ENCODE data around the gene WNT4.

DNA sequence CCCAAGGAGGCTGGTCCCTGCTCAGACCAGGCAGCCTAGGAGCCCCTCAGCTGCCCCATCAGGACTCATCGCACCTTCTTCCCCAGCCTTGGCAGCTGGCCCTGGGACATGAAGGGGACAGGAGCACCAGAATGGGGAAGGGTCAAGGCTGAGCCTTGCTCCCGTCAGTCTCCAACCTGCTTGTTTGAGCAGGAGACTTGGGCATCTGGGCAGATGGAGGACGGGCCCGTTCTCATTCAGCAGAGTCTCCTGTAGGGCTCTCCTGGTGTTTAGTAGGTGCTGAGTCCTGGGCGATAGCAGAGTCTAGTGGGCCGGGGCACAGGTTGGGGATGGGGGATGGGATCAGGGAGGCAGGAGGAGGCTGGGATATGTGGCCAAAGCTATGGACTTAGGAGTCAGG, 47.4 kb upstream of the WNT4 start:
- no peak for TF ChIP-seq CHD2 (IDR thresholded peaks at IDR 0.05; ENCODE audit: low read length)
- TF ChIP-seq, protein P1, sequence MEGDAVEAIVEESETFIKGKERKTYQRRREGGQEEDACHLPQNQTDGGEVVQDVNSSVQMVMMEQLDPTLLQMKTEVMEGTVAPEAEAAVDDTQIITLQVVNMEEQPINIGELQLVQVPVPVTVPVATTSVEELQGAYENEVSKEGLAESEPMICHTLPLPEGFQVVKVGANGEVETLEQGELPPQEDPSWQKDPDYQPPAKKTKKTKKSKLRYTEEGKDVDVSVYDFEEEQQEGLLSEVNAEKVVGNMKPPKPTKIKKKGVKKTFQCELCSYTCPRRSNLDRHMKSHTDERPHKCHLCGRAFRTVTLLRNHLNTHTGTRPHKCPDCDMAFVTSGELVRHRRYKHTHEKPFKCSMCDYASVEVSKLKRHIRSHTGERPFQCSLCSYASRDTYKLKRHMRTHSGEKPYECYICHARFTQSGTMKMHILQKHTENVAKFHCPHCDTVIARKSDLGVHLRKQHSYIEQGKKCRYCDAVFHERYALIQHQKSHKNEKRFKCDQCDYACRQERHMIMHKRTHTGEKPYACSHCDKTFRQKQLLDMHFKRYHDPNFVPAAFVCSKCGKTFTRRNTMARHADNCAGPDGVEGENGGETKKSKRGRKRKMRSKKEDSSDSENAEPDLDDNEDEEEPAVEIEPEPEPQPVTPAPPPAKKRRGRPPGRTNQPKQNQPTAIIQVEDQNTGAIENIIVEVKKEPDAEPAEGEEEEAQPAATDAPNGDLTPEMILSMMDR (IDR thresholded peaks at IDR 0.05; ENCODE audit: control extremely low read depth in 1 of 3, insufficient read depth in 1 of 3, low read depth in 1 of 3, low read length in 3 of 3): no peak
- no peak for TF ChIP-seq ZNF274 (IDR thresholded peaks at IDR 0.05; ENCODE audit: borderline replicate concordance, extremely low read depth, low read length)
- TF ChIP-seq SP2 (IDR thresholded peaks at IDR 0.05; ENCODE audit: low read length): no peak
- TF ChIP-seq, protein P2, sequence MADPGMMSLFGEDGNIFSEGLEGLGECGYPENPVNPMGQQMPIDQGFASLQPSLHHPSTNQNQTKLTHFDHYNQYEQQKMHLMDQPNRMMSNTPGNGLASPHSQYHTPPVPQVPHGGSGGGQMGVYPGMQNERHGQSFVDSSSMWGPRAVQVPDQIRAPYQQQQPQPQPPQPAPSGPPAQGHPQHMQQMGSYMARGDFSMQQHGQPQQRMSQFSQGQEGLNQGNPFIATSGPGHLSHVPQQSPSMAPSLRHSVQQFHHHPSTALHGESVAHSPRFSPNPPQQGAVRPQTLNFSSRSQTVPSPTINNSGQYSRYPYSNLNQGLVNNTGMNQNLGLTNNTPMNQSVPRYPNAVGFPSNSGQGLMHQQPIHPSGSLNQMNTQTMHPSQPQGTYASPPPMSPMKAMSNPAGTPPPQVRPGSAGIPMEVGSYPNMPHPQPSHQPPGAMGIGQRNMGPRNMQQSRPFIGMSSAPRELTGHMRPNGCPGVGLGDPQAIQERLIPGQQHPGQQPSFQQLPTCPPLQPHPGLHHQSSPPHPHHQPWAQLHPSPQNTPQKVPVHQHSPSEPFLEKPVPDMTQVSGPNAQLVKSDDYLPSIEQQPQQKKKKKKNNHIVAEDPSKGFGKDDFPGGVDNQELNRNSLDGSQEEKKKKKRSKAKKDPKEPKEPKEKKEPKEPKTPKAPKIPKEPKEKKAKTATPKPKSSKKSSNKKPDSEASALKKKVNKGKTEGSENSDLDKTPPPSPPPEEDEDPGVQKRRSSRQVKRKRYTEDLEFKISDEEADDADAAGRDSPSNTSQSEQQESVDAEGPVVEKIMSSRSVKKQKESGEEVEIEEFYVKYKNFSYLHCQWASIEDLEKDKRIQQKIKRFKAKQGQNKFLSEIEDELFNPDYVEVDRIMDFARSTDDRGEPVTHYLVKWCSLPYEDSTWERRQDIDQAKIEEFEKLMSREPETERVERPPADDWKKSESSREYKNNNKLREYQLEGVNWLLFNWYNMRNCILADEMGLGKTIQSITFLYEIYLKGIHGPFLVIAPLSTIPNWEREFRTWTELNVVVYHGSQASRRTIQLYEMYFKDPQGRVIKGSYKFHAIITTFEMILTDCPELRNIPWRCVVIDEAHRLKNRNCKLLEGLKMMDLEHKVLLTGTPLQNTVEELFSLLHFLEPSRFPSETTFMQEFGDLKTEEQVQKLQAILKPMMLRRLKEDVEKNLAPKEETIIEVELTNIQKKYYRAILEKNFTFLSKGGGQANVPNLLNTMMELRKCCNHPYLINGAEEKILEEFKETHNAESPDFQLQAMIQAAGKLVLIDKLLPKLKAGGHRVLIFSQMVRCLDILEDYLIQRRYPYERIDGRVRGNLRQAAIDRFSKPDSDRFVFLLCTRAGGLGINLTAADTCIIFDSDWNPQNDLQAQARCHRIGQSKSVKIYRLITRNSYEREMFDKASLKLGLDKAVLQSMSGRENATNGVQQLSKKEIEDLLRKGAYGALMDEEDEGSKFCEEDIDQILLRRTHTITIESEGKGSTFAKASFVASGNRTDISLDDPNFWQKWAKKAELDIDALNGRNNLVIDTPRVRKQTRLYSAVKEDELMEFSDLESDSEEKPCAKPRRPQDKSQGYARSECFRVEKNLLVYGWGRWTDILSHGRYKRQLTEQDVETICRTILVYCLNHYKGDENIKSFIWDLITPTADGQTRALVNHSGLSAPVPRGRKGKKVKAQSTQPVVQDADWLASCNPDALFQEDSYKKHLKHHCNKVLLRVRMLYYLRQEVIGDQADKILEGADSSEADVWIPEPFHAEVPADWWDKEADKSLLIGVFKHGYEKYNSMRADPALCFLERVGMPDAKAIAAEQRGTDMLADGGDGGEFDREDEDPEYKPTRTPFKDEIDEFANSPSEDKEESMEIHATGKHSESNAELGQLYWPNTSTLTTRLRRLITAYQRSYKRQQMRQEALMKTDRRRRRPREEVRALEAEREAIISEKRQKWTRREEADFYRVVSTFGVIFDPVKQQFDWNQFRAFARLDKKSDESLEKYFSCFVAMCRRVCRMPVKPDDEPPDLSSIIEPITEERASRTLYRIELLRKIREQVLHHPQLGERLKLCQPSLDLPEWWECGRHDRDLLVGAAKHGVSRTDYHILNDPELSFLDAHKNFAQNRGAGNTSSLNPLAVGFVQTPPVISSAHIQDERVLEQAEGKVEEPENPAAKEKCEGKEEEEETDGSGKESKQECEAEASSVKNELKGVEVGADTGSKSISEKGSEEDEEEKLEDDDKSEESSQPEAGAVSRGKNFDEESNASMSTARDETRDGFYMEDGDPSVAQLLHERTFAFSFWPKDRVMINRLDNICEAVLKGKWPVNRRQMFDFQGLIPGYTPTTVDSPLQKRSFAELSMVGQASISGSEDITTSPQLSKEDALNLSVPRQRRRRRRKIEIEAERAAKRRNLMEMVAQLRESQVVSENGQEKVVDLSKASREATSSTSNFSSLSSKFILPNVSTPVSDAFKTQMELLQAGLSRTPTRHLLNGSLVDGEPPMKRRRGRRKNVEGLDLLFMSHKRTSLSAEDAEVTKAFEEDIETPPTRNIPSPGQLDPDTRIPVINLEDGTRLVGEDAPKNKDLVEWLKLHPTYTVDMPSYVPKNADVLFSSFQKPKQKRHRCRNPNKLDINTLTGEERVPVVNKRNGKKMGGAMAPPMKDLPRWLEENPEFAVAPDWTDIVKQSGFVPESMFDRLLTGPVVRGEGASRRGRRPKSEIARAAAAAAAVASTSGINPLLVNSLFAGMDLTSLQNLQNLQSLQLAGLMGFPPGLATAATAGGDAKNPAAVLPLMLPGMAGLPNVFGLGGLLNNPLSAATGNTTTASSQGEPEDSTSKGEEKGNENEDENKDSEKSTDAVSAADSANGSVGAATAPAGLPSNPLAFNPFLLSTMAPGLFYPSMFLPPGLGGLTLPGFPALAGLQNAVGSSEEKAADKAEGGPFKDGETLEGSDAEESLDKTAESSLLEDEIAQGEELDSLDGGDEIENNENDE (IDR thresholded peaks at IDR 0.05; ENCODE audit: insufficient replicate concordance, low read length): no peak
- no peak for TF ChIP-seq SIN3A (conservative IDR thresholded peaks at IDR 0.05 in 1 of 2, IDR thresholded peaks at IDR 0.05 in 1 of 2; ENCODE audit: low read depth in 1 of 2, low read length in 2 of 2)
- no peak for TF ChIP-seq TEAD4 (IDR thresholded peaks at IDR 0.05; ENCODE audit: low read depth, low read length)
- TF ChIP-seq POLR2A (IDR thresholded peaks at IDR 0.05; ENCODE audit: control extremely low read depth in 1 of 2, low read depth in 2 of 2, low read length in 2 of 2): no peak
- no peak for TF ChIP-seq MAFK (IDR thresholded peaks at IDR 0.05; ENCODE audit: low read depth, low read length)
- no peak for TF ChIP-seq BACH1 (IDR thresholded peaks at IDR 0.05; ENCODE audit: low read length)
